ES-I3 (cell line): Measurements from ENCODE around the gene B9D2.
"Not testable (repeated sequence)": the region's sequence is repeated elsewhere in the genome, so short reads cannot be mapped to it uniquely, and the experiment has no call there.

Source experiments
- H3K36me3 ChIP-seq: 2 replicates; pipeline ENCODE4 v1.6.1; 2013; ENCODE audit warnings: mild to moderate bottlenecking, low read length, control low read depth, moderate library complexity; ENCODE audit not compliant: insufficient read depth
- H3K4me1 ChIP-seq: 2 replicates; pipeline ENCODE4 v1.6.1; 2013; ENCODE audit warnings: mild to moderate bottlenecking, control low read depth, low read length; ENCODE audit not compliant: insufficient read depth
- H3K9ac ChIP-seq: 2 replicates; pipeline ENCODE4 v1.6.1; 2013; ENCODE audit warnings: low read depth, mild to moderate bottlenecking, low read length, moderate library complexity
- H3K9me3 ChIP-seq: 2 replicates; pipeline ENCODE4 v1.6.1; 2013; ENCODE audit warnings: mild to moderate bottlenecking, low read length, moderate library complexity; ENCODE audit not compliant: control insufficient read depth, insufficient read depth

Gene B9D2

GRCh38 chr19:41355035-41355434 lies 8.9 kb downstream of the B9D2 start:
- Histone ChIP-seq H3K9me3 (no peaks in the 10 kb centered on the region), H3K4me1 (peaks cover 9% of the 10 kb centered on the region; the same call in 1 of the 2 replicates), H3K36me3 (no peaks in the 10 kb centered on the region), H3K9ac (no peak overlapping the region)

- no peaks in the 10 kb centered on the region for H3K36me3 ChIP-seq
- no peaks in the 10 kb centered on the region for H3K9me3 ChIP-seq
- H3K9ac ChIP-seq: peak overlapping the region; percentile 61; the same call in 1 of the 2 replicates
- peaks cover 9% of the 10 kb centered on the region; the same call in 1 of the 2 replicates for H3K4me1 ChIP-seq
Measured at GRCh38 chr19:41354343-41354953, 9.5 kb downstream of the B9D2 start.

DNA sequence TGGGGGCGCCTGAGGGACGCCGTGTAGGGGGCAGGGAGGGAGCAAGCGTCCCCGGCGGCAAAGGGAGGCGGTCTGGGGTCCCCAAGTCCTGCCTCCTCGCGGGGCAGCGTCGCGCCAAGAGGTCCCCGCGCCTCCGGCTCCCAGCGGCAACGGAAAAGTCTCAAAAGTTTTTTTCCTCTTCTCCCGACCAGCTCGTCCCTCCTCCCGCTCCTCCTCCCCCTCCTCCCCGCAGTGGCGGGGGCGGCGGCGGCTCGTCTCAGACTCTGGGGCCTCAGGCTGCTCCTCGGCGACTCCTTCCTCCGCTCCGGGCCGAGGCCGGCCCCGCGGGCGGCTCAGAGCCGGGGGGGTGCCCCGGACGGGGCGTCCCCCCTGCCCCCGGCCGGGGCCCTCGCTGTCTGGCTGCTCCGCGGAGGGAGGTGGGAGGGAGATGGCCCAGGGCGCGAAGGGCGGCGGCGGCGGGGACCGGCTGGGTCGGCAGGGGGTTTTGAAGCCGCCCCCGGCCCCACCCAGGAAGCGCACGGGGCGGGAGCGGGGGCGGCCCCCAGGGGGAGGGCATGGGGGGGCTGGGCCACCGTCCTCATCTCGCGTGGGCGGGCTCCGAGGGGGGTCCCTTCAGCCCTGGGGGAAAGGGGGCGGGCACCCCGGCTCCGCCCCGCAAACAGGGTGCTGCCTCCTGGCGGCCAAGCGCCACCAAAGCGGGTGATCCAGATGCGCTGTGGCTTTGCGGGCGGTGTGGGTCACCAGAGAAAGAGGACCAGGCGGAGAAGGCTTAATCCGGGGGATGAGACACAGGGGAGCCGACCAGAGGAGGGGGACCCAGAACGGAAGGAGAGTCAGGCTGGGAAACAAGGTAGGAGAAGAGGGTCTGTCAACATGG lies 10.2 kb downstream of the B9D2 start, which contains the start of gene TGFB1:
TGFB1 (minus strand) TSS at position 457 of the 877 bp plus-strand sequence. CDS start 878 bp downstream, outside the sequence.
- Histone ChIP-seq H3K36me3 (no peaks in the 10 kb centered on the region), H3K4me1 (peaks cover 9% of the 10 kb centered on the region; the same call in 1 of the 2 replicates), H3K9ac (peak within 1 kb of the TSS; percentile 61), H3K9me3 (no peaks in the 10 kb centered on the region)

DNA sequence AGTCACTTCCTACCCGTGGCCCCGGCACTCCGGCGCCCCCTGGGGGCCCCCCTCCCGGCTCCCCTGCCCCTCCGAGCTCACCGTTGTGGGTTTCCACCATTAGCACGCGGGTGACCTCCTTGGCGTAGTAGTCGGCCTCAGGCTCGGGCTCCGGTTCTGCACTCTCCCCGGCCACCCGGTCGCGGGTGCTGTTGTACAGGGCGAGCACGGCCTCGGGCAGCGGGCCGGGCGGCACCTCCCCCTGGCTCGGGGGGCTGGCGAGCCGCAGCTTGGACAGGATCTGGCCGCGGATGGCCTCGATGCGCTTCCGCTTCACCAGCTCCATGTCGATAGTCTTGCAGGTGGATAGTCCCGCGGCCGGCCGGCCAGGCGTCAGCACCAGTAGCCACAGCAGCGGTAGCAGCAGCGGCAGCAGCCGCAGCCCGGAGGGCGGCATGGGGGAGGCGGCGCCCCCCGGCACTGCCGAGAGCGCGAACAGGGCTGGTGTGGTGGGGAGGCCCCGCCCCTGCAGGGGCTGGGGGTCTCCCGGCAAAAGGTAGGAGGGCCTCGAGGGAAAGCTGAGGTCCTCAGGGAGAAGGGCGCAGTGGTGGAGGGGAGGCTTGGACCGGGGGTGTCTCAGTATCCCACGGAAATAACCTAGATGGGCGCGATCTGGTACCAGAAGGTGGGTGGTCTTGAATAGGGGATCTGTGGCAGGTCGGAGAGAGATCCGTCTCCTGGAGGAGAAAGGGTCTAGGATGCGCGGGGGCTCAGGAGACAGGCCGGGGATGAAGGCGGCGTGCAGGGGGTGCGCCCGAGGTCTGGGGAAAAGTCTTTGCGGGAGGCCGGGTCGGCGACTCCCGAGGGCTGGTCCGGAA lies 11.1 kb downstream of the B9D2 start:
- Histone ChIP-seq H3K4me1 (peaks cover 9% of the 10 kb centered on the region; the same call in 1 of the 2 replicates), H3K9me3 (no peaks in the 10 kb centered on the region), H3K36me3 (no peaks in the 10 kb centered on the region), H3K9ac (peak overlapping the region; percentile 61)

DNA sequence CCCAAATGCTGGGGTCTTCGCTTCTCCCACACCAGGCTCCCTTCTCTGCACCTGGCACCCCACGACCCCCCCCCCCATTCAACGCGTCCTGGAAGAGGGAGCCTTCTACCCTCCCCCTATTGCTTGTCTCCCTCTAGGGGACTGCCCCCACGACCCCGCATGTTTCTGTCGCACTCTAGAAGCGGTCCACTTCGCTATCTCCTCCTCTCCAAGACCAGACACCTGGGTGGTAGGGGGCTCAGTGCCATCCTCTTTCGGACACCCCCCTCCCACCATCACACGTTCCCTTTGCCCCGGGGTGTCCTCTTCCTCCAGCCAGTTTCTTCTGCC lies 11.7 kb downstream of the B9D2 start:
- no peaks in the 10 kb centered on the region for H3K36me3 ChIP-seq
- peak overlapping the region; percentile 61; the same call in 1 of the 2 replicates for H3K9ac ChIP-seq
- no peaks in the 10 kb centered on the region for H3K9me3 ChIP-seq
- H3K4me1 ChIP-seq: peaks cover 8% of the 10 kb centered on the region; the same call in 1 of the 2 replicates

DNA sequence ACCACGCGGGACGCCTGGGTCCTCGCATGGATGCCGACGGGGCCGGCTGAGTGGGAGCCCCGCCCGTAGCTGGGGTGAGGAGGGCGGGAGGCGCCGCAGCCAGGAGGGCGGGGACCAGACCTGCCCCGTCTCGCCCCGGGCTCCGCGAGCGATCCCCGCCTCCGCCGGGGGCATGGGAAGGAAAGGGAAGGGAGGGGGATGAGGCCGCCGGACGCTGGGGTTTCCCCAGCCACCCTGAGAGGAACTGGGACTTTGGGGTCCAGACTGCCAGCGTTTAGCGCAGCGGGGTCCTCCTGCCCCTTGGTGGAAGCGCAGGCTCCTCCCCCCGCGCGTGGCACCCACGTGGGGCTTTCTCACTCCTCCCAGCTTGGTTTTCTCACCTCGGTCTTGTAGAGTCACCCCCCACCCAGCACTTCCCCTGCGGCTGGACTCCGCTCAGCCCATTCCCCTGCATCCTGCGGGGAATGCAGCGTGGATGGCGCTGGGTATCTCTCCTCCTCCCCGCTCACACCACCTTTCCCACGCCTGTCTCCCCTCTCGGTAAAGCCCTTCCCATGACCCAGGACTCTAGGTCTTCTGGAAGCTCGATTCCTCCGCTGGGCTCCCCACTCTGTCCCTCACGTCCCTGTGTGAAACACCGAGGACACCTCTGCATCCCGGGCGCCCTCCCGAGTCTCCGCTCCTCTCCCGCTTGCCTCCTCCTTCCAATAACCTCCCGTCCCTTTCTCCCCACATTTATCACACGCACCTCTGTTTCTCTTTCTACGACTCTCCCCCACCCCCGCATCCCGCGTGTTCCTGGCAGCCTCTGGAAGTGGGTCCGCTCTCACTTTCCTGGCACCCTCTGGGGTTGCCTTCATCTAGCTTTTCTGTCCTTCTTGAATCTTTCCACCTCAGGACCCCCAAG lies 12.4 kb downstream of the B9D2 start:
- no peaks in the 10 kb centered on the region for H3K9me3 ChIP-seq
- peak overlapping the region; percentile 61 for H3K9ac ChIP-seq
- H3K36me3 ChIP-seq: no peaks in the 10 kb centered on the region
- H3K4me1 ChIP-seq: peaks cover 5% of the 10 kb centered on the region; the same call in 1 of the 2 replicates

GRCh38 chr19:41350735-41351338 lies 13.1 kb downstream of the B9D2 start:
- Histone ChIP-seq H3K4me1 (peaks cover 5% of the 10 kb centered on the region; the same call in 1 of the 2 replicates), H3K9ac (peak overlapping the region; percentile 61; the same call in 1 of the 2 replicates), H3K9me3 (no peaks in the 10 kb centered on the region), H3K36me3 (no peaks in the 10 kb centered on the region; the same call in 1 of the 2 replicates)

DNA sequence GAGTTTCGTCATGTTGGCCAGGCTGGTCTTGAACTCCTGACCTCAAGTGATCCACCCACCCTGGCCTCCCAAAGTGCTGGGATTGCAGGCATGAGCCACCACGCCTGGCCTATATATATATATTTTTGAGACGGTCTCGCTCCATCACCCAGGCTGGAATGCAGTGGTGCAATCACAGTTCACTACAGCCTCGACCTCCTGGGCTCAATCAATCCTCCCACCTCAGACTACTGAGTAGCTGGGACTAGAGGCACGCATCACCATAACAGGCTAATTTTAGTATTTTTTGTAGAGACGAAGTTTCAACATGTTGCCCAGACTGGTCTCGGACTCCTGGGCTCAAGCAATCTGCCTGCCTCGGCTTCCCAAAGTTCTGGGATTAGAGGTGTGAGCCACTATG lies 17.0 kb downstream of the B9D2 start:
- not testable (repeated sequence) for H3K36me3 ChIP-seq, H3K9me3 ChIP-seq, H3K4me1 ChIP-seq, H3K9ac ChIP-seq

DNA sequence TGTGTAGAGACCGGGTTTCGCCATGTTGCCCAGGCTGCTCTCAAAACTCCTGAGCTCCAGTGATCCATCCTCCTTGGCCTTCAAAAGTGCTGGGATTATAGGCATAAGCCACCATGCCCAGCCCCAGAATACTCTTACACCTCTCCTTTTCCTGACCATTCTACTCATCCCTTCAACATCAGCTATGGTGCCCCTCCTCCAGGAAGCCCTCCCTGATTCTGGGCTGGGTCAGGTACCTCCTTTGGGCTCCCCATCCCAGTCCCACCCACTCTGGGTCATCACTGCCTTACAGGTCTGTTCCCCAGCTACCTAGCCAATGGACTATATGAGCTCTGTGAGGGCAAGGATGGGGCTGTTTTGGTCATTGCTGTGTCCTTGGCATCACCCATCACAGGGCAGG lies 19.8 kb downstream of the B9D2 start:
- no peaks in the 10 kb centered on the region for H3K9me3 ChIP-seq
- H3K4me1 ChIP-seq: no peaks in the 10 kb centered on the region
- H3K9ac ChIP-seq: no peak overlapping the region
- H3K36me3 ChIP-seq: no peaks in the 10 kb centered on the region; the same call in none of the 2 replicates

- no peaks in the 10 kb centered on the region; the same call in none of the 2 replicates for H3K36me3 ChIP-seq
- H3K9me3 ChIP-seq: no peaks in the 10 kb centered on the region
- H3K9ac ChIP-seq: no peak overlapping the region
- H3K4me1 ChIP-seq: no peaks in the 10 kb centered on the region
Measured at GRCh38 chr19:41341669-41342490, 22.1 kb downstream of the B9D2 start.

GRCh38 chr19:41339936-41340335 lies 24.0 kb downstream of the B9D2 start:
- H3K36me3 ChIP-seq: no peaks in the 10 kb centered on the region; the same call in 1 of the 2 replicates
- no peaks in the 10 kb centered on the region for H3K9me3 ChIP-seq
- no peaks in the 10 kb centered on the region for H3K4me1 ChIP-seq
- H3K9ac ChIP-seq: no peak overlapping the region

GRCh38 chr19:41335467-41335866 lies 28.5 kb downstream of the B9D2 start:
- no peak overlapping the region for H3K9ac ChIP-seq
- no peaks in the 10 kb centered on the region for H3K9me3 ChIP-seq

More at GRCh38 chr19:41335467-41335866, 28.5 kb downstream of the B9D2 start:
- Histone ChIP-seq H3K36me3 (no peaks in the 10 kb centered on the region; the same call in 1 of the 2 replicates), H3K4me1 (no peaks in the 10 kb centered on the region; the same call in 1 of the 2 replicates)
